NCI-H1417 (cell line): ENCODE results near the gene ACOXL.

Experiments
- DNase-seq, 3 experiments: peaks; one replicate each; lab custom pipeline; 2025; lab: John Stamatoyannopoulos, UW

ACOXL gene

GRCh38 chr2:110973262-110973661, 240.9 kb downstream of the ACOXL start:
- no peak for DNase-seq

GRCh38 chr2:110977403-110977802, 245.0 kb downstream of the ACOXL start:
- no peak for DNase-seq

- no peak for DNase-seq
These were observed 245.8 kb downstream of the ACOXL start for GRCh38 chr2:110978148-110978547.

GRCh38 chr2:110978756-110979470, 246.5 kb downstream of the ACOXL start:
- no peak for DNase-seq

- peak; percentile 53 to 77 (median 73) for DNase-seq
These were observed 247.3 kb downstream of the ACOXL start for GRCh38 chr2:110979471-110980338.

- DNase-seq = peak; percentile 54 to 97 (median 90)
These were observed 248.1 kb downstream of the ACOXL start for GRCh38 chr2:110980339-110981062.

- no peak for DNase-seq
These were observed 250.8 kb downstream of the ACOXL start for GRCh38 chr2:110983133-110983532.

GRCh38 chr2:110984694-110985490, 252.5 kb downstream of the ACOXL start:
- DNase-seq = no peak

GRCh38 chr2:110990440-110990839, 258.1 kb downstream of the ACOXL start:
- no peak for DNase-seq

- DNase-seq = no peak
These were observed 259.5 kb downstream of the ACOXL start for GRCh38 chr2:110991911-110992310.

GRCh38 chr2:110992886-110993285, 260.5 kb downstream of the ACOXL start:
- DNase-seq = no peak

- DNase-seq = peak in 2 of 3 experiments; percentile 44 to 80
These were observed 261.3 kb downstream of the ACOXL start for GRCh38 chr2:110993557-110994231.

GRCh38 chr2:110994250-110994961, 262.0 kb downstream of the ACOXL start:
- DNase-seq = peak in 2 of 3 experiments; percentile 44 to 80

GRCh38 chr2:110995911-110996310, 263.5 kb downstream of the ACOXL start:
- no peak for DNase-seq

GRCh38 chr2:110997331-110998045, 265.1 kb downstream of the ACOXL start:
- DNase-seq = no peak

GRCh38 chr2:110998311-110998710, 265.9 kb downstream of the ACOXL start:
- no peak for DNase-seq

- DNase-seq = no peak
These were observed 267.3 kb downstream of the ACOXL start for GRCh38 chr2:110999626-111000025.

GRCh38 chr2:111005307-111005706, 272.9 kb downstream of the ACOXL start:
- DNase-seq = no peak

GRCh38 chr2:111005821-111006220, 273.4 kb downstream of the ACOXL start:
- DNase-seq = no peak
